NCI-H510A (cell line): ENCODE data around the gene ACTN2.

Experiments used
- DNase-seq: peaks from one replicate; lab custom pipeline; 2025; lab: John Stamatoyannopoulos, UW

ACTN2 gene

DNA sequence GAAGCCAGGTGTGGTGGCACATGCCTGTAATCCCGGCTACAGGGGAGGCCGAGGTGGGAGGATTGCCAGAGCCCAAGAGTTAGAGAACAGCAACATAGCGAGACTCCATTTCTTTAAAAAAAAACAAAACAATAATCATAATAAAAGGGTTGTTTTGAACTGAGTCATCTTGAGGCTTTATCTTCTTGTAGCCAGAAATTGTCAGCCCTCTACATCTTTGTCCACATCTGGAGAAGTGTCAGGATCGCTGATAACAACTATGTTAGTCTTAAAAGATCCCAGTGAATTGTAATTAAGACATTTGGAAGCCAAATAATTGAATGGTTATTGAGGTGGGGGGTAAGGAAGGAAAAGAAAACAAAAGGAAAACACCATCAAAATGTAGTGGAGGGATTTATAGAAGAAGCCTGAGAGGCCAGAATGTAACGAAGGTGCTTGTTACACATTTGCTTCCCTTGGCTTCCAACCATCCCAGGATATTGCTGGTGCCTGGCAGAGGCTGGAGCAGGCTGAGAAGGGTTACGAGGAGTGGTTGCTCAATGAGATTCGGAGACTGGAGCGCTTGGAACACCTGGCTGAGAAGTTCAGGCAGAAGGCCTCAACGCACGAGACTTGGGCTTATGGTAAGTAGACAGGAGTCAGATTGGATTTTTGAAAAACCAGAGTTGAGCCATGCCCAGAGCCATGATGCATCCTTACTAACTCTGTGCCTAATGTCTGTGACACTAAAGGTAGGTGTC, 56.3 kb downstream of the ACTN2 start:
- DNase-seq, result no peak

DNA sequence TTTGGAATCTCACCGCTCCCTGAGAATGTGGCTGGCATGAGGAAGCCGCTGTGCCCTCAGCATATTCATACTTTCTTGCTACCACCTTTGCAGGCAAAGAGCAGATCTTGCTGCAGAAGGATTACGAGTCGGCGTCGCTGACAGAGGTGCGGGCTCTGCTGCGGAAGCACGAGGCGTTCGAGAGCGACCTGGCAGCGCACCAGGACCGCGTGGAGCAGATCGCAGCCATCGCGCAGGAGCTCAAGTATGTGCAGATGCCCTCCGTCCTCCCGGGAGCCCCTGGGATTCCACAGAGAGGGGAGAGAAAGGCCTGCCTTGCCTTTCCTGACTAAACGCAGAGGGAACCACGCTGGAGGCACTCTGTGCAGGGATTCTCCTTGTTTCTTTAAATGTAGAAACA, 58.2 kb downstream of the ACTN2 start:
- no peak for DNase-seq

DNA sequence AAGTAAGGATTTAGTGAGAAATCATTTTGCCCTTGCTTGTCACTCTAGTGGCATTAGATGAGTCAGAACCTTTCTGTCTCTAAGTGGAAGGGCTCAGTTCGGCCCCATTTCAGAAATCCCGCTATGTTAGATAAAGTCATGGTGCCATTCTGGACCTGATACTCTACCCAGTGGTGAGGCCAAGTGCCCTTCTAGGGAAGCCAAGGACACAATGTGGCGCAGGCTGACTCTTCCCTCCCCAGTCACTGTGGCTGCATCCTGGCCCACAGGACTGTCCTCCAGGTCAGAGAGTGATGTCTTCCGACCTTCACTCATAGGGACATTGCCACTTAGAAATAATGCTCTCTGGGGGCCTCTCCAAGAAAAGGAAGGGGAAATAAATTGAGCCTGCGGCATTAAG, 60.5 kb downstream of the ACTN2 start:
- DNase-seq, result no peak

DNA sequence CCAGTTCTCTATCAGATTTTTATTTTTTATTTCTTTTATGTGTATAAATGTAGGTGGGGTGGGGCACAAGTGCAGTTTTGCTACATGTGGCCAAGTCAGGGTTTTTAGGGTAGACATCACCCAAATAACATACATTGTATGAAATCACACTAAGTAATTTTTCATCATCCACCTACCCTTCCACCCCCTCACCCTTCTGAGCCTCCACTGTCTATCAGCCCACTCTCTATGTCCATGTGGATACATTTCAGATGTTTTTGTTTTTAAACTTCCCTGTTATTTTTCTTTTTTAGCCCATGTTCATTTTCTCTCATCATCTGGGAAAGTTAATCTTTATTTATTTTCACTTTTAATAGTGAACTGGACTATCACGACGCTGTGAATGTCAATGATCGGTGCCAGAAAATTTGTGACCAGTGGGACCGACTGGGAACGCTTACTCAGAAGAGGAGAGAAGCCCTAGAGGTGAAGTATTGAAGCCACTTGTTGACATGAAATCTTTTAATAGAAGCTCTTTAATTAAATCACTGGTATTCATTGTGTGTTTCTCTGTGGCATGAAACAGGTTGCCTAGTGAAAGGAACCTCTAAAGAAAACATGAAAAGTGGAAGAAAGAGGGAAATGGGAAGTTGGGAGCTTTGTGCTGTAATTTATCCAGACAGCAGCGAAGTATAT, 61.1 kb downstream of the ACTN2 start:
- no peak for DNase-seq

DNA sequence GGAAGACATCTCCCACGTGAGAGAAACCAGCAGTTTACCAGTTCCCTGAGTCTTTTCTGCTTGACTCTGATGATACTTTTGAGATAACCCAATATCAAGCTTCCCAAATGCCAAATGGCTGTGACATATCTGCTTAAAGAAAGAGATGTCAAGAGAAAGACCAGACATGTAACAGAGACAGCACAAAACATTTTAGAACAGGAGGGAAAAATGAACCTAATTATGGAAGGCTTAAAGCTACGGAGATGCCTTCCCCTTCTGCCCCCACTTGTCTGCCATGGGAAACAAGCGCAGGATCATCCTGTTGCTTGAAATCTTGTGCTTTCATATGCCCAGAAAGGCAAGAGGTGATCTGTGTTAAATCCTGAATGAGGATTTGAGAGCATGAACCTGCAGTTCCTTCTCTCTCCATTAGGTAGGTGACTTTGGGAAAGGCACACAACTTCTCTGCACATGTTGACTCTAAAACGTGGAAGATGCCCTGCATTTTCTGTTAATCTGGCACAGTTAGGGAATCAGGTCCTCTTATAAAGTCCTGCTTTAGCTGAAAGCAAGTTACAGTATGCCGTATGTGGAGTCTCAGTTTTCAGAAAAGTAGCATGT, 62.1 kb downstream of the ACTN2 start:
- no peak for DNase-seq

DNA sequence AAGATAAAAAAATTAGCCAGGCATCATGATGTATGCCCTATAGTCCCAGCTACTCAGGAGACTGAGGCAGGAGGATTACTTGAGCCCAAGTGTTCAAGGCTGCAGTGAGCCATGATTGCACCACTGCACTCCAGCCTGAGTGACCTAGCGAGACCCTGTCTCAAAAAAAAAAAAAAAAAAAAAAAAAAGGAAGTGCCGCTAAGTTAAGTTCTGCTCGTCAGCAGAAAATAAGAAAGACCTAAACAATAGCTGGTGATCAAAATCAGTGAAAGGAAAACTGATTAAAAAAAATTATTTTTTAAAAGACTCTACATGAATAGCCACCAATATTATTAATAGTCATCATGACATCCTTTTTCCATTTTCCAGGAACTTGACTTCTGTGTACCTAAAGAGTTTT, 64.6 kb downstream of the ACTN2 start:
- no peak for DNase-seq

DNA sequence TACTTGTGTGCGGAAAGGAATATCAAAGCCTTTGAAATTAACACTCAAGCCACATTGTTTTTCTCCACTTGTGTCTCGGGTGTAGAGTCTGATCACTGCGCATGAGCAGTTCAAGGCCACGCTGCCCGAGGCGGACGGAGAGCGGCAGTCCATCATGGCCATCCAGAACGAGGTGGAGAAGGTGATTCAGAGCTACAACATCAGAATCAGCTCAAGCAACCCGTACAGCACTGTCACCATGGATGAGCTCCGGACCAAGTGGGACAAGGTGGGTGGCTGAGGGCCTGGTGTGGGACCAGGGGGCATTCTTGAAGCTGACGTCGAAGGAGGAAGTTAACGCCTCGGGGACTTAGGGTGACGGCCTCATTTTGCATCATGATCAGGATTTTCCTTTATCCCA, 65.1 kb downstream of the ACTN2 start:
- DNase-seq, result no peak

DNA sequence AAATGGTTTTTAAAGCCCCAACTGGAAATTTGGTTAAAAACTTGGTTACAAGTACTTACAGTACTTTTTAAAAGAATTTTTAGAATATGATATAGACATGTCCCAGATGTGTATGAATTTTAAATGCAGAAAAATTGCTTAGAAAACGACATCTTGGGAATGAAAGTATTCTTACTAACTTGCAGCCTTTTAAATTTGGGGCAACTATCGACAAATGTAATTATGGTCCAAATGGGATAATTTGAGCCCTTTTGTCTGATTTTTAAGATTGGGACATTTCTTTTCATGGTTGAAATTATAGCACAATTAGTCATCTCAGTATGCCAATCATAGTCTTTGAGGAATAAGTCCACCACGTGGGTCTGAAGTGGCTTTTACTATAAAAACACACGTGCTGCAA, 65.6 kb downstream of the ACTN2 start:
- DNase-seq, result no peak

DNA sequence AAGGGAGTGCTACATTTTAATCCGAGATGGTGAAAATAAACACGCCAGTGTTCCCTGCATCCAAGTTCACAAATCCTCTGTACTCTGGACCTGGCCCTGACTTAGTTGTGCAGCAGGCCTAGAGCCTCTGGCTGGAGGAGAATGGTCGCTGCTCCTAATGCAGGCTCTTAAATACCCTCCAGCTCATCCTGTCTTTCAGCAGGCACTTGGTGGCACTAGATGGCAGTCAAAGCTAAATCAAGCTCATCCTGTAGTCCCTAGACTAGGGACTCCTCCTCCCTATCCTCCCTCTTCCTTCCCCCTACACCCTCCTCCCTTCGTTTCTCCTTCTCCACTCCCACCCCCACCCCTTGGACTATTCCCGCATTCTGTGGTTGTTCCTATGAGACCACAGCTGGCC, 67.2 kb downstream of the ACTN2 start:
- DNase-seq, result no peak

DNA sequence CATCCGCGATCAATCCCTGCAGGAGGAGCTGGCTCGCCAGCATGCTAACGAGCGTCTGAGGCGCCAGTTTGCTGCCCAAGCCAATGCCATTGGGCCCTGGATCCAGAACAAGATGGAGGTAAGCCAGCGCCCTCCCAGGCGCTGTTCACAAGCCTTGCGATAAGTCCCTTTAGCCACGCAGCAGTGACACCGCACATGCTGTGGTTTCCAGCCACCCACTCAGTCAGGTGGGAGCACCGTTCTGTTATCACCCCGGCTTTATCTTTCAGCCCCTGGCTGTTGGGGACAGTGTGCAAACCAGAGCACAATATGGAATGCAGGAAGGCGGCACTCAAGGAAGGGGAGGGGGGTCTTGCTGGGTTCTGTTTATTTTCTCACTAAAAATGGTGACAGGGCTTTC, 67.7 kb downstream of the ACTN2 start:
- no peak for DNase-seq

DNA sequence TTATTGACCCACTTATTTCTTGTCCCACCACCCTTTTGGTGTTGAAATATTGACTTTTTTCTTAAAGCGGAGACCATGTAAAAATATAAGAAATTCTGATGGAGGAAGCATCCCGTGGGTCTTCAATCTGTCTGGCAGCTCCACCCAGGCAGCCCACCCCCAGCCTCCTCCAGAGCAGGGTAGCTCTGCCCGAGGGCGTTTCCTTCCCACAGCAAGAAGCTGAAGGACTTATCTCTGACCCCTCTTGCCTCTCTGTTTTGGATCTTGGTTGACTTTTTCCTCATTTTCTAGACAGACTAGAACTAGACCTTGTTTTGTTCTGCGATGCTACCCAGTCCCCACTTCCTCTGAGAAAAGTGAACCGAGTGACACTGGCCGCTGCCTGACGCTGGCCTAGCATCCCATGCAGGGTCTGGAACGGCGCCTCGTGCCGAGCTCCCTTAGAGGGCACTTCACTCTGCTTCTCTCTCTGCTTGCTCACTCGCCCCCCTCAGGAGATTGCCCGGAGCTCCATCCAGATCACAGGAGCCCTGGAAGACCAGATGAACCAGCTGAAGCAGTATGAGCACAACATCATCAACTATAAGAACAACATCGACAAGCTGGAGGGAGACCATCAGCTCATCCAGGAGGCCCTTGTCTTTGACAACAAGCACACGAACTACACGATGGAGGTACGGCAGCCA, 68.4 kb downstream of the ACTN2 start:
- DNase-seq, result no peak

DNA sequence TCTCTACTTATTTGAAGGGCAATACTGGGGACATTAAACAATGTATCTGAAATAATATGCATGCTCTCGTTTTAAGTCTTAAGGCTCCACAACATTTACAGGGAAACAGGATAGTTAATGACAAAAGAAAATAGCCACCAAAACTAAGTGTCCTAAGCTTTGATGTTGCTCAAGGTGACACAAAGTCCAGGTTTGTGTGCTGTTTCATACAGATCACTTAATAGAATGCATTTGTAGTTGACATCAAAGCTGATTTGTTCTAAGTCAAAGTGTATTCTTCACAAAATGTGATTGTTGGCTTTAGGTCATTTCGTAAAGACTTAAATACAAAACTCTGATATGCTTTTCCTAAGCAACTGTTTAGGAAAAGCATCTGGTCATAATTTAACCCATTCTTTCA, 71.3 kb downstream of the ACTN2 start:
- no peak for DNase-seq

DNA sequence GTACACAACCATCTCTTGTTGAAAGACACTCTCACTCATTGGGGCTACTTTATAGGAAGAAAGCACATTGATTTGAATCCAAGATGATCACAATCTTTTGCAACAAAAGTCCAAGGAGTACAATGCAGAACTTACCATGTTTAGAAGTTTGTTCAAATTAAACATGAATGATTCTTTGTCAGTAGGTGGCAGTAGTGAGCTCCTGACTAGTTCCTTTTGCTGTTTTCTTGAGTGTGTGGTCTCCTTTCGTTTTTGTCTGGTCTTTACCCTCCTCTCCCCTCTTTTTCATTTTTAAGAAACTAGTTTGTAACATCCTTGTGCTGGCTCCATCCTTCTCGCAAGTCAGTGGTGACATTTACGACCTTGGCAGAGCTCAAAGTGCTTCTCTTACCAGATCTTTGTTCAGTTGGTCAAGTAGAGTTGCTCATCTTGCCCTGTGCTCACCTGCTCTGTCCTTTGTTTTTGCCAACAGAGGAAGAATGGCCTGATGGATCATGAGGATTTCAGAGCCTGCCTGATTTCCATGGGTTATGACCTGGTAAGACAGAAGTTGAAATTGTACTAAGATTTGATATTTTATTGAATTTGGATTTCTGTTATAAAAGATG, 73.1 kb downstream of the ACTN2 start:
- DNase-seq, result no peak

DNA sequence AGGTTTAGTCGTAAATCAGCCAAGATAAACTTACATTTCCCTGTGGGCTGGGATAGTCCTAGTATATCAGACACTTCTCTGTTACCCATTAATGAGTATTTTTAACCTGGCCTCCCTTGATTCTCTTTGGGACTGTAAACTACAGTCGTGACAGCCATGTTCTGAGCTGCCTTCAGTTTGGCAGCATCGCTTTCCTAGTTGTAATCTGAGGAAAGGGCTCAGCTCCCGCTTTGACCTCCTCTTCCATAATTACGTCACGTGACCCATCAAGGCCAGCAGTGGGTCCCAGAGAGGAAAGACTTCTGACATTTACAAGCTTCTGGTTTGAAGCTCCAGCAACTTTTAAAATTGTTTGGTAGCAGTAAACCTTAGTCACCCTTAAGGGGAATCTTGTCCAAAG, 74.2 kb downstream of the ACTN2 start:
- no peak for DNase-seq

DNA sequence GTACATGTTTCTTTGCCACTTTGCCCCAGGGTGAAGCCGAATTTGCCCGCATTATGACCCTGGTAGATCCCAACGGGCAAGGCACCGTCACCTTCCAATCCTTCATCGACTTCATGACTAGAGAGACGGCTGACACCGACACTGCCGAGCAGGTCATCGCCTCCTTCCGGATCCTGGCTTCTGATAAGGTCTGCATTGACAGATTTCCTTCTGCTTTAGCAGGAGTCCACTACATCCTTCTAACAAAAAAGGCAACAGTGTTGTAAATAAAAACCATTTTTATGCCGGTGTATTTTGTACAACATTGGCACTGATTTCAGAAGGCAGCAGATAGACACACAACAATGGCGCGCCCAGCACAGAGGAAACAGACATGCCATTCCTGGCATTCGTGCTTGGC, 74.7 kb downstream of the ACTN2 start:
- DNase-seq, result no peak

DNA sequence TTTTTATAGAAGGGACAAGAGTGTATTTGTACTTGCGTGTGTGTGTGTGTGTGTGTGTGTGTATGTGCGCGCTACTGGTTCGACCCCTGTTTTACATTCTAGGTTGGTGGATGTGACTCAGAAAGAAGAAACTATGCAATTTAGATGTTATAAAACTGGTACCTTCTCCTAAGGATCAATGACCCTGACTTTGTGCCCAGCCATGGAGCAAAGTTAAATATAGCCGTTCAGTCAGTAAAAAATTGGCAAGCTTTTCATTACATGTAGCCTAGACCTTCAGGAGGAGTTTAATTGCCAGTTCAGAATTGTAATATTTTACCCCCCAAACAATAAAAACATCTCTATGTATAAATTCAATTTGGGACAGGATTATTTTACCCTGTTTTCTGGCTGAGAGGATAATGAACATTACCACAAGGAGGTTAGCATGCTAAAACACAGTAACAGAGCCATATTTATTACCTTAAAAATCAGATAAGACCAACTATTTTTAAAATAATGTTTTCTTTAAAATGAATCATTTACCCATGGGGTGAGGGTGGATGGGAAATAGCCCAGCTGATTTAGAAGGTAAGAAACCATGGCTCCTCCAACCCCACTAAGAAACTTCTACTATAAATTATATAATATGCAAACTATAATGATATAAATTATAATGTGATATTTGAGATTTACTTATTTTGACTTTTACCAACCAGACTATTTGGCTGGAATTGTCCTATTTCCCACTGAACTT, 75.3 kb downstream of the ACTN2 start:
- DNase-seq, result no peak

DNA sequence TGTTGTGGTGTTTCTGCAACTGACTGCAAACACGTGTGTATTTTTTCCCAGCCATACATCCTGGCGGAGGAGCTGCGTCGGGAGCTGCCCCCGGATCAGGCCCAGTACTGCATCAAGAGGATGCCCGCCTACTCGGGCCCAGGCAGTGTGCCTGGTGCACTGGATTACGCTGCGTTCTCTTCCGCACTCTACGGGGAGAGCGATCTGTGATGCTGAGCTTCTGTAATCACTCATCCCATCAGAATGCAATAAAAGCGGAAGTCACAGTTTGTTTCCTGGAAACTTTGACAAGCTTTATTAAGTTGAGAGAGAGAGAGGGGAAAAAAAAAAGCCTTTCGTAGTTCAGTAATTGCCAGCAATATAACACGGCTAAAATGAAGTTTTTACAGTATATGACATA, 76.1 kb downstream of the ACTN2 start:
- no peak for DNase-seq

DNA sequence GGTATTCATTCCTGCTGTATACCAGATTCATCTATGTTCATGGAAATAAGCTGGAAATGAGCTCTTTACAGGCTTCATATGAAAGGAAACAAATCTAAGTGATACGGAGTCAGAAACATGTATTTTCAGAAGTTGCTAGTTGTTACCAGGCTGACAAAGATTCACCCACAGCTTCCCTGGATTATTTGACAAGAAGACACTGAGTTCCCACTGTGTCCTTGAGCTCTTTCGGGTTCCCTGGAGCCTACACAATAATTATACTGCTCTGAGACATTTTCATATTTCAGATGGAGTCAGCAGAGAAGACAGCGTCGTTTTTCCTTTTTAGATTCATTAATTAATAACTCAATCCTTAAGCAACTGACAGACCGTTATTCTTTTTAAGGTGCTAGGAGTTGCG, 79.5 kb downstream of the ACTN2 start:
- DNase-seq, result no peak

DNA sequence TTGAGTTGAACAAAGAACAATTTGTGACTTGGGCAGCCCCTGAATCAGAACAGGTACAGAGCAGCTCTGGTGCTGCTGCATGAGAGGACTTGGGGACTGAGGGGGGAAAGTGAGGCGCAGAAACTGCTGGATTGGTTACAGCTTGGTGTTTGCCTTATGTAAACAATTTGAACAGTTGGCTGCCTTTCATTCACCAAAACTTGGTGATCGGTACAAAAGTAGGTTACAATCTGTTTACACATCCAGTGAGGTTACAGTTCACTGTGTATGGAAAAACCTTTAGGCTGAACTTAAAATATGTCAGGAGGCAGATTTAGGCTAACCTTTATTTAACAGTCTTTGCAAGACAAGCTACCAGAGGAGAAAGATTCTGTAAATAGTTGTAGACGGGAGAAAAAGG, 80.2 kb downstream of the ACTN2 start:
- no peak for DNase-seq

DNA sequence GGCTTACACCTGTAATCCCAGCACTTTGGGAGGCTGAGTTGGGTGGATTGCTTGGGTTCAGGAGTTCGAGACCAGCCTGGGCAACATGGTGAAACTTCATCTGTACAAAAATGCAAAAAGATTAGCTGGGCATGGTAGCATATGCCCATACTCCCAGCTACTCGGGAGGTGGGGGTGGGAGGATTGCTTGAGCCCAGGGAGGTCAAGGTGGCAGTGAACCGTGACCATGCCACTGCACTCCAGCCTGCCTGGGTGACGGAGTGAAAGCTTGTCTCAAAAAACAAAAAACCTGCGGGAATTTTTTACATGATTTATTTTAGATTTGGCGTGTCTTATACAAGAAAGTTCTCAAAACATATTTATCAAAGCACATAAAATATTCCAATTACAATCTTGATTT, 81.0 kb downstream of the ACTN2 start:
- no peak for DNase-seq

DNA sequence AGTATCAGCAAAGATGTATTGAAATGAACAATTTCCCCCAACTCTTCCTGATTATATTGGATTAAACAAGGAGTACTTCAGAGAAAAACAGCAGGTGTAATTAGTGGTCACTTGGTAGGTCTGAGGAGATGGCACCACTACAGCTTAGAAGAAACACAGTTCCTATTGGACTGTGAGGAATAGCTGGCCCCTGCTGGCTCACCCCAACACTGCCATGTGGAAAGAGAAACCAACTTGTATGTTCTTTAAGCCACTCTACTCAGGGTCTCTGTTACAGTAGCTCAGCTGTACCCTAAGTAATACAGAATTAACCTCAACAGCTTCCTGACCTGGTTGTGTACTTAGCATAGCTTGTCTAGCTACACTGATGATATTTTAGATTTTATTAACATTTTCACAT, 82.3 kb downstream of the ACTN2 start:
- no peak for DNase-seq

DNA sequence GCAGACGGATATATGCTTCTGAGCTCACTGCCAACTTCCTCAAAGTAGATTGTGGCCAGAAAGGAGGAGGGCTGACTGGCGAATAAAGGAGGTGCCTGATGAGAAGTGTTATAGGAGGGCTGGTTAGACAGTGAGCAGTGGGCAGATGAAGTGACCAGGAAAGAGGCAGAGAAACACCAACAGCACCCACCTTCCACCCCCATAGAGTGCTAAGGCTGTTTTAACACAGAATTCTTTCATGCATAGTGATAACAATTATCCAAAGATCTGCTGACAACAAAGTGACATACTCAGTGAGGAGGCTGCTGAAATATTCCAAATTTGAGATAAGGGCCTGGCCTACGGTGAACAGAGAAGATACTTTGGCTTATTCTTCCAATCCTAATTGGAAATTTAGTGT, 87.6 kb downstream of the ACTN2 start:
- DNase-seq, result no peak
